HEK293 (cell line): Measurements from ENCODE around the gene ADI1.

Source experiments
- CTCF ChIP-seq: fragments of 450-650 bp; formaldehyde crosslinking; IDR thresholded peaks from 2 replicates; pipeline ENCODE4 v1.5.1; 2016; ENCODE audit warnings: missing biosample characterization, missing genetic modification characterization
- PBX3 ChIP-seq: sonication (generic); formaldehyde crosslinking; IDR thresholded peaks from 2 replicates; pipeline ENCODE4 v1.8.1; 2022; ENCODE audit warnings: mild to moderate bottlenecking, moderate library complexity, missing genetic modification reagents
- ZNF707 ChIP-seq: fragments of 450-650 bp; formaldehyde crosslinking; IDR thresholded peaks from 2 replicates; pipeline ENCODE4 v1.5.1; 2016; ENCODE audit warnings: missing biosample characterization, missing genetic modification characterization

DNA sequence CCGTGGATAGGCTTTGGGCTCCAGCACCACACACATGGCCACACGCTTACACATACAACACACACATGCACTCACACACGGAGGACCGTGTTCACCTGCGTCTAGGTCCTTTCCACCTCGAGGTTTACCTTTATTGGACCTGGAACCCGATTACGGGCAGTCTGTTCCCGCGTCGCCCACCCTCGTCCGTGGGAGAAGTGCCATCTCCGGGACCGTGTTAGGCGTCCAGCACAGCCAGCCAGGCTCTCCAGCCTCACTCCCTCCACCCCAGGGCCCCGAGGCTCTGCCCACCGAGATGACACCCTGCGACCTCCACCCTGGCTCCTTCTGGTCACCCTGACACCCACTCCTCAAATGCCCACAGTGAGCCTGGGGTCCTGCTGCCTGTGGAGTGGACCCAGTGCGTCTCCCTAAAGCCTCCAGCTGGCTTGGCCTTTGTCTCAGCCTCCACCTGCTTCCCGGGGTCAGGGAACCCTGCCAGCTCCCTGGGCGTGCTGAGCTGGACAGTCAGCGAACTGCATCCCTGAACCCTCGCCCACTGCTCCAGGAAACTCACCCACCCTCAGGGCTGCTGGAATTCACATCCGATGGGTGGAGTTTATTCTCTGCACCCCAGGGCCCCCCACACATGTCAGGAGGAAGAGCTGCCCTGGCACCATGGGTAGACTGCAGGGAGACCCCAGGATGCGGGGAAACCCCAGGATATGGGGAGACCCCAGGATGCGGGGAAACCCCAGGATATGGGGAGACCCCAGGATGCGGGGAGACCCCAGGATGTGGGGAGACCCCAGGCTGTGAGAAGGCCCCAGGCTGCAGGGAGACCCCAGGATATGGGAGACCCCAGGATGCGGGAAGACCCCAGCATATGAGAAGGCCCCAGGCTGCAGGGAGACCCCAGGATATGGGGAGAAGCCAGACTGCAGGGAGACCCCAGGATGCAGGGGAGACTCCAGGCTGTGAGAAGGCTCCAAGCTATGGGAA, 33.0 kb downstream of the ADI1 start:
- TF ChIP-seq CTCF (tag by site-specific recombination) (no peak), PBX3 (CRISPR knock-in tag) (no peak), ZNF707 (tag by site-specific recombination) (no peak)
